ENCODE data around the gene ZNF547.

- TF ChIP-seq, protein P1, sequence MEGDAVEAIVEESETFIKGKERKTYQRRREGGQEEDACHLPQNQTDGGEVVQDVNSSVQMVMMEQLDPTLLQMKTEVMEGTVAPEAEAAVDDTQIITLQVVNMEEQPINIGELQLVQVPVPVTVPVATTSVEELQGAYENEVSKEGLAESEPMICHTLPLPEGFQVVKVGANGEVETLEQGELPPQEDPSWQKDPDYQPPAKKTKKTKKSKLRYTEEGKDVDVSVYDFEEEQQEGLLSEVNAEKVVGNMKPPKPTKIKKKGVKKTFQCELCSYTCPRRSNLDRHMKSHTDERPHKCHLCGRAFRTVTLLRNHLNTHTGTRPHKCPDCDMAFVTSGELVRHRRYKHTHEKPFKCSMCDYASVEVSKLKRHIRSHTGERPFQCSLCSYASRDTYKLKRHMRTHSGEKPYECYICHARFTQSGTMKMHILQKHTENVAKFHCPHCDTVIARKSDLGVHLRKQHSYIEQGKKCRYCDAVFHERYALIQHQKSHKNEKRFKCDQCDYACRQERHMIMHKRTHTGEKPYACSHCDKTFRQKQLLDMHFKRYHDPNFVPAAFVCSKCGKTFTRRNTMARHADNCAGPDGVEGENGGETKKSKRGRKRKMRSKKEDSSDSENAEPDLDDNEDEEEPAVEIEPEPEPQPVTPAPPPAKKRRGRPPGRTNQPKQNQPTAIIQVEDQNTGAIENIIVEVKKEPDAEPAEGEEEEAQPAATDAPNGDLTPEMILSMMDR (IDR thresholded peaks at IDR 0.05; ENCODE audit: low read depth, low read length): no peak
- TF ChIP-seq POLR2A (IDR thresholded peaks at IDR 0.05; ENCODE audit: extremely low read depth, insufficient read length): no peak
- TF ChIP-seq, protein P2, sequence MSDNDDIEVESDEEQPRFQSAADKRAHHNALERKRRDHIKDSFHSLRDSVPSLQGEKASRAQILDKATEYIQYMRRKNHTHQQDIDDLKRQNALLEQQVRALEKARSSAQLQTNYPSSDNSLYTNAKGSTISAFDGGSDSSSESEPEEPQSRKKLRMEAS (IDR thresholded peaks at IDR 0.05; ENCODE audit: low read depth, low read length): no peak
Measured at GRCh38 chr19:57374179-57374578, 10.8 kb downstream of the ZNF547 start.
